Measurements from ENCODE around the gene TRIP12. TPM values are rescaled to one million over a fixed set of nuclear protein-coding genes. Genes with fewer than 3 reads are reported as not detected.

The TRIP12 gene
- polyA plus RNA-seq, 3 donors = 22.2 to 56.7 (median 44.0) TPM

DNA sequence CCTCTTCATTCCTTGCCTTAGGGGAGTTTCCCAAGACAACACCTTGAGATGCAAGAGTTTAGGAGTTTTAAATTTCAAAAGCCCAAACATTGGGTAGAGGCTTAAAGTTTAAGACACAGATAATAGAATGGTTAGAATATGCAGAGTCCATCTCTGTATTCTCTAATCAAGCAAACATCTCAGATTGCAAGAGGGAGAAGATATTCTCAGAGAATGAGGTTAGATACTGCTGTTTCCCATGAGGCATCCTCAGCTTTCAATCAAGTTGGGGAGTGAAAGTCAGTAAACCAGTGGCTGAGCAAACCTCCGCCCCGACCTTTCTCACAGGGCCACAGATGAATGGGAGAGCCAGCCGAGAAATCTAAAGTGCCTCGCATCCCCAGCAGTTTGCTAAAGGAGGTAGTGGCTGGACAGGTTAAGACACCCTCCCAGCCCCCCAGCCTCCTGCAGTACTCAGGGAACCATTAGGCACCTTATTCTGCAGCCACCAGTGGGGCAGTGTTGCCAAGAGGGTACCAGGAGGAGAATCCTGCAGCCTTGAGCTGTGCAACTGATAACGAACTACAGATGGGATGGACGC, 30.5 kb upstream of the TRIP12 start:
- Histone ChIP-seq H3K4me2 (replicated peaks; ENCODE audit: extremely low read depth, low read length, poor library complexity, severe bottlenecking) (no peak overlapping the region), H3K9me3 (replicated peaks in 1 of 2; ENCODE audit: control insufficient read depth in 1 of 2, insufficient read depth in 1 of 2, low read length in 2 of 2) (no peaks in the 10 kb centered on the region), H3K4me1 (ENCODE audit: control insufficient read depth in 1 of 2, insufficient read depth in 2 of 2, low read length in 2 of 2) (no peaks in the 10 kb centered on the region), H3K27ac (ENCODE audit: low read depth in 1 of 2, low read length in 2 of 2) (no peak overlapping the region), H3K79me2 (ENCODE audit: insufficient read depth, low read length) (no peaks in the 10 kb centered on the region), H3K4me3 (replicated peaks in 1 of 3; ENCODE audit: low read depth in 2 of 3, low read length in 3 of 3) (no peak overlapping the region), H2AFZ (ENCODE audit: insufficient read depth, low read depth, low read length, poor library complexity, severe bottlenecking) (no peak overlapping the region), H3K27me3 (ENCODE audit: control insufficient read depth in 2 of 2, insufficient read depth in 2 of 2, low read length in 2 of 2) (no peaks in the 10 kb centered on the region), H3K36me3 (replicated peaks in 1 of 2; ENCODE audit: control insufficient read depth in 1 of 2, insufficient read depth in 2 of 2, low read length in 2 of 2) (no peaks in the 10 kb centered on the region), H4K20me1 (ENCODE audit: insufficient read depth, low read length) (no peaks in the 10 kb centered on the region), H3K9ac (ENCODE audit: insufficient read depth, low read length, poor library complexity, severe bottlenecking) (no peak overlapping the region)
- TF ChIP-seq, protein P1, sequence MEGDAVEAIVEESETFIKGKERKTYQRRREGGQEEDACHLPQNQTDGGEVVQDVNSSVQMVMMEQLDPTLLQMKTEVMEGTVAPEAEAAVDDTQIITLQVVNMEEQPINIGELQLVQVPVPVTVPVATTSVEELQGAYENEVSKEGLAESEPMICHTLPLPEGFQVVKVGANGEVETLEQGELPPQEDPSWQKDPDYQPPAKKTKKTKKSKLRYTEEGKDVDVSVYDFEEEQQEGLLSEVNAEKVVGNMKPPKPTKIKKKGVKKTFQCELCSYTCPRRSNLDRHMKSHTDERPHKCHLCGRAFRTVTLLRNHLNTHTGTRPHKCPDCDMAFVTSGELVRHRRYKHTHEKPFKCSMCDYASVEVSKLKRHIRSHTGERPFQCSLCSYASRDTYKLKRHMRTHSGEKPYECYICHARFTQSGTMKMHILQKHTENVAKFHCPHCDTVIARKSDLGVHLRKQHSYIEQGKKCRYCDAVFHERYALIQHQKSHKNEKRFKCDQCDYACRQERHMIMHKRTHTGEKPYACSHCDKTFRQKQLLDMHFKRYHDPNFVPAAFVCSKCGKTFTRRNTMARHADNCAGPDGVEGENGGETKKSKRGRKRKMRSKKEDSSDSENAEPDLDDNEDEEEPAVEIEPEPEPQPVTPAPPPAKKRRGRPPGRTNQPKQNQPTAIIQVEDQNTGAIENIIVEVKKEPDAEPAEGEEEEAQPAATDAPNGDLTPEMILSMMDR (IDR thresholded peaks at IDR 0.05) = no peak
- no peak for DNase-seq
- intact Hi-C loops (cut with micrococcal nuclease) = no loop called here
- Mint-ChIP-seq H3K4me1 (no peaks in the 10 kb centered on the region), H3K27me3 (ENCODE audit: low read depth in 3 of 3) (peaks cover 0 to 6% (median 2%) of the 10 kb centered on the region in 3 donors), H3K27ac (peak overlapping the region in 1 of 7 donors; percentile 14), H3K4me3 (no peak overlapping the region), H3K9me3 (peaks cover 0 to 5% (median 0%) of the 10 kb centered on the region in 7 donors), H3K36me3 (no peaks in the 10 kb centered on the region)
- WGBS (ENCODE audit: insufficient coverage) = 97% methylated on average over 3 of the region's 6 CpGs

DNA sequence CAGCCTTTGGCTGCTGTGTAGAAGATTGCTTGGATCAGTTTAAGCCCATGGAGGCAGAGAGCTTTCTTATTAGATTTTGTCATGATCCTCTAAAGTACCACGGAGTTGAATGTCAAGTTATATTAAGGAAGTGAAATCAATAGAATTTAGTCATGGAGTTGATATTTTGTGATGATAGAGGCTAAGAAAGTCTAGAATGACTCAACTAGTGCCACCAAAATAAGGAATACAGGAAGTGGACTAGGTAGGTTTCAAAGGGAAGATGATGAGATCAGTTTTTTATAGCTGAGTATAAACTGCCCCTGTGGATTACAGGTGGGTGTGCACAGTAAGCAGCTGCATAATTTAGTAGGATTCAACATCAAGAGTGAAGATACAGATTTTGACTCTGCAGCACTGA, 25.7 kb upstream of the TRIP12 start:
- Mint-ChIP-seq H3K36me3 (no peaks in the 10 kb centered on the region), H3K9me3 (peaks cover 0 to 7% (median 0%) of the 10 kb centered on the region in 7 donors), H3K4me3 (no peak overlapping the region), H3K4me1 (peaks cover 4% of the 10 kb centered on the region), H3K27me3 (ENCODE audit: low read depth in 3 of 3) (peaks cover 0 to 1% (median 0%) of the 10 kb centered on the region in 3 donors), H3K27ac (no peak overlapping the region)
- H3K4me1 ChIP-seq (ENCODE audit: control insufficient read depth in 1 of 2, insufficient read depth in 2 of 2, low read length in 2 of 2) = no peaks in the 10 kb centered on the region
- H3K9ac ChIP-seq (ENCODE audit: insufficient read depth, low read length, poor library complexity, severe bottlenecking) = no peak overlapping the region
- TF ChIP-seq, protein P1 (IDR thresholded peaks at IDR 0.05) = no peak
- H3K4me2 ChIP-seq (replicated peaks; ENCODE audit: extremely low read depth, low read length, poor library complexity, severe bottlenecking) = no peak overlapping the region
- H3K9me3 ChIP-seq (replicated peaks in 1 of 2; ENCODE audit: control insufficient read depth in 1 of 2, insufficient read depth in 1 of 2, low read length in 2 of 2) = no peaks in the 10 kb centered on the region
- DNase-seq = no peak
- H3K4me3 ChIP-seq (replicated peaks in 1 of 3; ENCODE audit: low read depth in 2 of 3, low read length in 3 of 3) = no peak overlapping the region
- no peaks in the 10 kb centered on the region for H3K27me3 ChIP-seq (ENCODE audit: control insufficient read depth in 2 of 2, insufficient read depth in 2 of 2, low read length in 2 of 2)
- no peaks in the 10 kb centered on the region for H3K36me3 ChIP-seq (replicated peaks in 1 of 2; ENCODE audit: control insufficient read depth in 1 of 2, insufficient read depth in 2 of 2, low read length in 2 of 2)
- intact Hi-C loops (cut with micrococcal nuclease) = no loop called here
- no CpG with 5 or more reads among the region's 1 CpG for WGBS (ENCODE audit: insufficient coverage)
- no peaks in the 10 kb centered on the region for H3K79me2 ChIP-seq (ENCODE audit: insufficient read depth, low read length)
- H3K27ac ChIP-seq (ENCODE audit: low read depth in 1 of 2, low read length in 2 of 2) = no peak overlapping the region
- H2AFZ ChIP-seq (ENCODE audit: insufficient read depth, low read depth, low read length, poor library complexity, severe bottlenecking) = no peak overlapping the region
- no peaks in the 10 kb centered on the region for H4K20me1 ChIP-seq (ENCODE audit: insufficient read depth, low read length)
